Activated naive CD4-positive, alpha-beta T cell treated with Interleukin-2 at 50 U/mL for 16 hours (primary cell): ENCODE data around the gene ANAPC5.
"Not testable (repeated sequence)": the region's sequence is repeated elsewhere in the genome, so short reads cannot be mapped to it uniquely, and the experiment has no call there.

Experiments
- DNase-seq: peaks from one replicate; pipeline ENCODE4 v3.0.0-alpha.2; 2020

ANAPC5 gene, protein sequence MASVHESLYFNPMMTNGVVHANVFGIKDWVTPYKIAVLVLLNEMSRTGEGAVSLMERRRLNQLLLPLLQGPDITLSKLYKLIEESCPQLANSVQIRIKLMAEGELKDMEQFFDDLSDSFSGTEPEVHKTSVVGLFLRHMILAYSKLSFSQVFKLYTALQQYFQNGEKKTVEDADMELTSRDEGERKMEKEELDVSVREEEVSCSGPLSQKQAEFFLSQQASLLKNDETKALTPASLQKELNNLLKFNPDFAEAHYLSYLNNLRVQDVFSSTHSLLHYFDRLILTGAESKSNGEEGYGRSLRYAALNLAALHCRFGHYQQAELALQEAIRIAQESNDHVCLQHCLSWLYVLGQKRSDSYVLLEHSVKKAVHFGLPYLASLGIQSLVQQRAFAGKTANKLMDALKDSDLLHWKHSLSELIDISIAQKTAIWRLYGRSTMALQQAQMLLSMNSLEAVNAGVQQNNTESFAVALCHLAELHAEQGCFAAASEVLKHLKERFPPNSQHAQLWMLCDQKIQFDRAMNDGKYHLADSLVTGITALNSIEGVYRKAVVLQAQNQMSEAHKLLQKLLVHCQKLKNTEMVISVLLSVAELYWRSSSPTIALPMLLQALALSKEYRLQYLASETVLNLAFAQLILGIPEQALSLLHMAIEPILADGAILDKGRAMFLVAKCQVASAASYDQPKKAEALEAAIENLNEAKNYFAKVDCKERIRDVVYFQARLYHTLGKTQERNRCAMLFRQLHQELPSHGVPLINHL

DNA sequence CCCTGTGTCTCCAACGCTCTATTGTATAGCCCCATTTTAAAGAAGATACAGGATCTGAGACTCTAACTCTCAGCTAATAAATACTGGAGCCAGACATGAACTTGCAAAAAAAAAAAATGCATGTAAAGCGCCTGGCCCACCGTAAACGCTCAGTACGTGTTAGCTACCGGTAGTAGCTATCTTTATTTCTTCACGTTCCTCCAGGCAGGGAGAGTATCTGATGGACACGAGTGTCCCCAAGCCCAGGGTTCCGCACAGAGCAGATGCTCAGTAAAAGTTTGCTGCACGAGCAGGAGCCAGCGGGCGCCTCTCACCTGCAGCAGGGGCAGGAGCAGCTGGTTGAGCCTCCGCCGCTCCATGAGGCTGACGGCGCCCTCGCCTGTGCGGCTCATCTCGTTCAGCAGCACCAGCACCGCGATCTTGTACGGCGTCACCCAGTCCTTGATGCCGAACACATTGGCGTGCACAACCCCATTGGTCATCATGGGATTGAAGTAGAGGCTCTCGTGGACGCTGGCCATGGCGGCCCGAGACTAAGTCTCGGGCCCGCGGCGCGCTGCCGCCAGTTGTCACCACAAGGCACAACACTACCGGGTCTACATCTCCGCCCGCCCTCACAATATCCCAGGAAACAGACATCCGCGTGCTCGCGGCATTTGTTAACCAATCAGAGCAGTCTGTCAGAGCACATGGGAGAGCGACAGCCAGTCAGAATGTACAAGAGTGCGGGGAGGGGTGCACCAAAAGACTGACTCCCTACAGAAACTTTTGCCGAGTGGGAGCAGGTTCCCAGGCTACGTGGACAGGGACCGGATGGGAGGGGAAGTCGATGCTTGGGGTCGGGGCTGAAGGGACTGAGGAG, at the start of gene ANAPC5:
Gene ANAPC5, minus strand, starts transcription at position 592 of the 862 bp plus-strand sequence. Its CDS starts 71 bp downstream, at position 521.
- peak; percentile 92 for DNase-seq

DNA sequence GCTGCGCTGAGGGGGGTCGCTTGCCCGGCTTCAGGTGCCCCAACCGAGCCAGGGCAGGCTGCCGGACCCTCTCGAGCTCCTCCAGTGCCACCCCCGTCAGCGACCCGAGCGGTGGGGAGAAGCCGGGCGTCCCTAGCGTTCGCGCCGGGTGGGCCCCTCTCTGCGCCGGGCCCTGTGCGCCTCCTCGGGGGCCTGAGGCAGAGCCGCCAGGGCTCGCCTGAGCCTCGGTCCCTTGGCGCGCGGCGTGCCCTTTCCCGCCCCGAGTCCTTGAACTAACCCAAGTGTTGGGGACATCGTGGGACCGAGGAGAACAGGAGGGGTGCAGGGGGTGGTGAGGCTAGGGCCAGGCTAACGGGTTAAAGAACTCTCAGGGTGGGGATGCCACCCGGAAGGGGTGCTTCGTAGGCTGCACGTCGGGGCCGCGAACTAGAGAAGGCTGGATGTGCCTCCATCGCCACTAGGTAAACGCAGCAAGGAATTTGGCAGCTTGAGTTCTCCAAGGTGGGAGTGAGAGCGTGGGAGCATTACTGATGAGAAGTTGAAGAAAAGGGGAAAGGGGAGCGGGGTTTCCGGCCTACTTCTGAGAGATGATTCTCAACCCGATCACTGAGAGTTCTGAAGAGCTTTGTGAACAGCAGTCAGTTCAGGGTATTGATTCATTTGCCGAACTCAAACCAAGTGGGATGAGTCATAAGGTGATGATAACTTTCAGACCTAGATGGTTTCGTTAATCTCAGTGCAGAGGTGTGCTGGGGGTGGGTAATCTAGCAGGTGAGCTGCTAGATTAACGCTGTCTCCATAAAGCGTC, 48.3 kb upstream of the ANAPC5 start:
- peak; percentile 71 for DNase-seq

DNA sequence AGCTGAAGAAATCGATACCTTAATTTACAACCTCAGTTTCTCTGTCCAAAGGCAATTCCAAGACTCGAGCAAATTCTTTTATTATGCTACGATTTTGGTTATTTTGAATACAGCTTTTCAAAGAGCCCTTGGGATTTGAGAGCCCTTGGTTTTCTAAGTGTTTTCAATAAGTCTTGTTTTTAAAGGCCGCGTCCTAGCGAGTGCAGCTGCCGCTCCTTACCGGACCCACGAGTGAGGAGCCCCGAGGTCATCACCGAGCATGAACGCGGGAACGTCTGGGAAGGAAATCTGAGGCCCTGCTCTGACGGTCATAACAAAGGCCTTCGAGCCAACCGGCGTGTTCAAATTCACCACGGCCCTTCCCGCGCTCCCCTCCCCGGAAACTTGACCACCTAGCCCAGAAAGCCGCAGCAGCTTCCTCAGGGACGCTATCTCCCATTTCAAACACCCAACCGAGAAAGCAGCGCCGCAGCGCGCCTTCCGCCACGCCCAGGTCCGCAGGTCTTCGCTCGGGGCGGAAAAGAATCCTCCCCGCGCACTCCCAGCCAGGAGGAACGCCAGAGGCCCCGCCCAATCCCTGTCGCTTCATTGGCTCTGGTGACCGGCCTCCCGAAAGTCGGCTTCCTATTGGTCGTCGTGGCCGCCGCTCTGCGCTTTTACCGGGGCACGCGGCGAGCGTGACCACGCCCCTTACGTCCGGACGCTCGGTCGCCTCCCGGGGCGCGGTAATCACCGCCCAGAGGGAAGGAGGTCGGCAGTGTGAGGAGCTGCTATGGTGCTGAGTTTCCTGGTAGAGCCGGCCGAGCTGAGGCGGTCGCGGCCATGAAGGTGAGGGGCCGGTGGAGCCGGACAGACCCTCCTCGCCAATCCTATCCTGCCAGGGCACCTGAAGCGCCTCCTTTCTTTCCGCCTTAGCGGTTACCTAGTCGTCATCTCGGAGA, 47.5 kb upstream of the ANAPC5 start, which contains the start of gene RNF34:
Gene RNF34, plus strand, starts transcription at position 728 of the 941 bp plus-strand sequence. Its CDS starts 95 bp downstream, at position 823.
- peak; percentile 99 for DNase-seq

GRCh38 chr12:121398355-121398754, 46.1 kb upstream of the ANAPC5 start:
- DNase-seq, result no peak

GRCh38 chr12:121397521-121397920, 45.3 kb upstream of the ANAPC5 start:
- DNase-seq, result no peak

GRCh38 chr12:121392325-121392716, 40.1 kb upstream of the ANAPC5 start:
- DNase-seq, result no peak

DNA sequence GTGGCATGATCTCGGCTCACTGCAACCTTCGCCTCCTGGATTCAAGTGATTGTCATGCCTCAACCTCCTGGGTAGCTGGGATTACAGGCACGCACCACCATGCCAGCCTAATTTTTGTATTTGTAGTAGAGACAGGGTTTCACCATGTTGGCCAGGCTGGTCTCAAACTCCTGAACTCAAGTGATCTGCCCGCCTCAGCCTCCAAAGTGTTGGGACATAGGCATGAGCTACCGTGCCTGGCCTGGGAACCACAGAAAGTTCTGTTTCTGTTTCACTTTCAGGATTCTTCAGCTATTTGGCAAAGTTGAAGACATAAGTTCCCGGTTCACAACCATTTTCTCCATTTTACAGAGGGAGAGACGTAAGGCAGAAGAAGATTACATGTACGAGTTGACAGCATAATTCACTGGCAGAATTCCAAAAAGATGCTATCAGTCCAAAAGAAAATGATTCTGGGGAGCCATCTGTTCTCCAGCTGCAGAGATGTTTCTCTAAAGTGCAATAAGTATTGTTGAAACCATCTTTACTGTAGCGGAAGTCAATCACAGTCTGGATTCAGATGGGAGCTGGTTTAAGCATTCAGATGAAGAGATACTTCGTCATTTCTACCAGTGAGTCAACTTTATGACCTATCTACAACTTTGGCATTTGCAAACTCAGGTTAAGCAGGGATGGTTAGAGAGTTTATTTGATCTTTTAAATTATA, 39.6 kb upstream of the ANAPC5 start:
- DNase-seq, result peak; percentile 41

DNA sequence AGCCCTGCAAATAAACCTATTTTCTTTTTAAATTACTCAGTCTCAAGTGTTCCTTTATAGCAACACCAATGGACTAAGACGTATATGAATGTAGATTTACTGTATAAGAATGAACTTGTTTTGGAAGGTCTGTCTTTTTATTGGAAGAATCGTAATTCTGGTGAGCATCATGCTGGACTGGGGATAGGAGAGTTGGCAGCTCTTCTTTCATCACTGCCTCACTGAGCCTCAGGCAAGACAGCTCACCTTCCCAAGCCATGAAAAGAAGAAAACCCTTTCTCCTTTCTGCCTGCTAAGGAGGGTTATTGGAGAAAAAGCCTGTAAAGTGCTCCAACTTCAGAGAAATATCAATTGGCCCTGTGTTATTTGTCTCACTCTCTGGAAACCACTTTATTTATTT, 38.6 kb upstream of the ANAPC5 start:
- DNase-seq, result no peak

DNA sequence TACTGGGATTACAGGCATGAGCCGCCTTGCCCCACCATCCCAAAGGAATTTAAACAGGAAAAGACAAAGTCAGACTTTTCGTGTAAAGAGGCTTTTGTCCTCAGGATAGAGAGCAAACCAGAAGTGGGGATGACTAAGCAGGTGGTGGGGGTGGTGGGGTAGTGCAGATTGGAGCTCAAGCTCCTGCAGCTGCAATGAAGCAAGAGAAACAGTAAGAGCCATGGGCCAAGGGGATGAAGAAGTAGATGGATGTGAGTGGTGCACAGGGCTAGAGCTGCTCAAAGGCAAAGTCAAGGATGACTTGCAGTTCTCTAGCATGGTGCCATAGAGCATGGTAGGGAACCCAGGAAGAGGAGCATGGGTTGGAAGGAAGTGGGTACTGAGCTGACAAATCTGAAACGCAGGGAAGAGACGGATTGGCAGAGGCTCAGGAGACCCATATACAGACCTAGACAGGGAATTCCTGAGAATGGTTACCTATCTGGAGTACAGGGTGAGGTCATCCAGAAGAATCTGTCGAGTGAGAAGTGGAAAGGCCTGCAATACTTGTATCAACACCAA, 36.3 kb upstream of the ANAPC5 start:
- no peak for DNase-seq

GRCh38 chr12:121384891-121385290, 32.7 kb upstream of the ANAPC5 start:
- not testable (repeated sequence) for DNase-seq

DNA sequence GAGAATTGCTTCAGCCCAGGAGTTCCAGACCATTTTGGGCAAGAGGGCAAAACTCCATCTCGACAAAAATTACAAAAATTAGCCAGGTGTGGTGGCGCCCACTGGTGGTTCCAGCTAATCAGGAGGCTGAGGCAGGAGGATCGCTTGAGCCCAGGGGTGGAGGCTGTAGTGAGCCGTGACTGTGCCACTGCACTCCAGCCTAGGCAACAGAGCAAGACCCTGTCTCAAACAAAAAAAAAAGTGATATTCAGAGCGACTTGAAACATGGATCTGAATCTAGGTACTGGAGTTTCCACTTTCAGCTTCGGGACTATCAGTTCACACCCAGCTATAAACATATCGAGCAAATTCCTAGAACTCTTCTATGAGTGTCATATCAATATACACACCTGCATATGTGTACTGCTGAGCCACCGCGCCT, 31.4 kb upstream of the ANAPC5 start:
- no peak for DNase-seq

DNA sequence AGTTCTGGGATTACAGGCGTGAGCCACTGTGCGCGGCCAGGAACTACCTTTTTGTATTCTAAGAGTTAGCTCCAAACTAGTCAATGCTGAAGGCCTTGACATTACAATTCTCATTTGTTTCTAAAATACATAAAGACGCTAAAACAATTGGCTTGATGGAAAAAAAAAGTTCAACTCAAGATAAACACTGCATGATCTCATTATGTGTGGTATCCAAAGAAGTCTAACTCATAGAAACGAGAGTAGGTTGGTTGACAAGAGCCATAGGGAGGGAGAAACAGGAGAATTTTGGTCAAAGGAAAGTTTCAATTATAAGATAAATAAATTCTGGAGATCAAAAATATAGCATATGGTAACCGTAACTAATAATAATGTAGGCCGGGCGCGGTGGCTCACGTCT, 27.7 kb upstream of the ANAPC5 start:
- no peak for DNase-seq

- no peak for DNase-seq
Measured at GRCh38 chr12:121378736-121379135, 26.5 kb upstream of the ANAPC5 start.

GRCh38 chr12:121376754-121377697, 24.8 kb upstream of the ANAPC5 start:
- no peak for DNase-seq

DNA sequence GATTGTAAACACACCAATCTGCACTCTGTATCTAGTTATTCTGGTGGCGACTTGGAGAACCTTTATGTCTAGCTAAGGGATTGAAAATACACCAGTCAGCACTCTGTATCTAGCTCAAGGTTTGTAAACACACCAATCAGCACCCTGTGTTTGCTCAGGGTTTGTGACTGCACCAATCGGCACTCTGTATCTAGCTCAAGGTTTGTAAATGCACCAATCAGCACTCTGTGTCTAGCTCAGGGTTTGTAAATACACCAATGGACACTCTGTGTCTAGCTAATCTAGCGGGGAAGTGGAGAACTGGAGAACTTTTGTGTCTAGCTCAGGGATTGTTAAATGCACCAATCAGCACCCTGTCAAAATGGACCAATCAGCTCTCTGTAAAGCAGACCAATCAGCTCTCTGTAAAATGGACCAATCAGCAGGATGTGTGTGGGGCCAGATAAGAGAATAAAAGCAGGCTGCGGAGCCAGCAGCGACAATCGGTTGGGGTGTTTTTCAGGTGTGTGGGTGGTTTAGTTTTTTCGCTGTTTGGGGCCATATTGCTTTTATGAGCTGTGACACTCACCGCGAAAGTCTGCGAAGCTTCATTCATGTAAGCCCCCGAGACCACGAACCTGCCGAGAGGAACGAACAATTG, 22.9 kb upstream of the ANAPC5 start:
- not testable (repeated sequence) for DNase-seq

DNA sequence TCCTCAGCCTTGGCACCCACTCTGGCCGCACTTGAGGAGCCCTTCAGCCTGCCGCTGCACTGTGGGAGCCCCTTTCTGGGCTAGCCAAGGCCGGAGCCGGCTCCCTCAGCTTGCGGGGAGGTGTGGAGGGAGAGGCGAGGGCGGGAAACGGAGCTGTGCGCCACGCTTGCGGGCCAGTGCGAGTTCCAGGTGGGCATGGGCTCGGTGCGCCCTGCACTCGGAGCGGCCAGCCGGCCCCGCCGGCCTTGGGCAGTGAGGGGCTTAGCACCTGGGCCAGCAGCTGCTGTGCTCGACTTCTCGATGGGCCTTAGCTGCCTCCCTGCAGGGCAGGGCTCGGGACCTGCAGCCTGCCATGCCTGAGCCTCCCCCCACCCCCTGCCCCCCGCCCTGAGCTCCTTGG, 22.1 kb upstream of the ANAPC5 start:
- not testable (repeated sequence) for DNase-seq

DNA sequence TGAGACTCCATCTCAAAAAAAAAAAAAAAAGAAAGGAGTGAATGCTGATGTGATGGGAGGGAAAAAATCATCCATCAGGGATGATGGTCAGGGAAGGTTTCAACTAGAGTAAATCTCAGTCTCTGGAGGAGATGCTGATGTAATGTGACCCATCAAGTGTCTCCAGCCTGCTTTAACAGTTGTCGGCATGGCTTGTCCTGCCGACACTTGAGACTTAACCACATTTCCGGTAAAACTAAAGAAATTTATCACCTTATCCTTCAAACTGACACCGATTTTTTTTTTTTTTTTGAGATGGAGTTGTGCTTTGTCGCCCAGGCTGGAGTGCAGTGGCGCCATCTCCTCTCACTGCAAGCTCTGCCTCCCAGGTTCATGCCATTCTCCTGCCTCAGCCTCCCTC, 21.5 kb upstream of the ANAPC5 start:
- no peak for DNase-seq

DNA sequence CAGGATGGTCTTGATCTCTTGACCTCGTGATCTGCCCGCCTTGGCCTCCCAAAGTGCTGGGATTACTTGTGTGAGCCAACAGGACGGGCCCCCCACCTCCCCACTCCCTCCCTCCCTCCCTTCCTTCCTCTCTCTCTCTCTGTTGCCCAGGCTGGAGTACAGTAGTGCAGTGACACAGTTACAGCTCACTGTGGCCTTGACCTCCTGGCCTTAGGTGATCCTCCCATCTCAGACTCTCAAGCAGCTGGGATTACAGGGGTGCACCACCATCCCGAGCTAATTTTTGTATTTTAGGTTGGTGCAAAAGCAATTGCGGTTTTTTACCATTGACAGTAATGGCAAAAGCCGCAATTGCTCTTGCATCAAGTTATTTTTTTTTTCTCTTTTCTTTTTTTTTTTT, 19.2 kb upstream of the ANAPC5 start:
- DNase-seq, result no peak
